EL (cell line): ENCODE results near the gene SYCE3.
A peak's percentile ranks its signal among the peaks of the same experiment; 100 is the strongest.

Experiments
- DNase-seq: peaks from one replicate; pipeline ENCODE4 v3.0.0-alpha.2; 2016

The SYCE3 gene

DNA sequence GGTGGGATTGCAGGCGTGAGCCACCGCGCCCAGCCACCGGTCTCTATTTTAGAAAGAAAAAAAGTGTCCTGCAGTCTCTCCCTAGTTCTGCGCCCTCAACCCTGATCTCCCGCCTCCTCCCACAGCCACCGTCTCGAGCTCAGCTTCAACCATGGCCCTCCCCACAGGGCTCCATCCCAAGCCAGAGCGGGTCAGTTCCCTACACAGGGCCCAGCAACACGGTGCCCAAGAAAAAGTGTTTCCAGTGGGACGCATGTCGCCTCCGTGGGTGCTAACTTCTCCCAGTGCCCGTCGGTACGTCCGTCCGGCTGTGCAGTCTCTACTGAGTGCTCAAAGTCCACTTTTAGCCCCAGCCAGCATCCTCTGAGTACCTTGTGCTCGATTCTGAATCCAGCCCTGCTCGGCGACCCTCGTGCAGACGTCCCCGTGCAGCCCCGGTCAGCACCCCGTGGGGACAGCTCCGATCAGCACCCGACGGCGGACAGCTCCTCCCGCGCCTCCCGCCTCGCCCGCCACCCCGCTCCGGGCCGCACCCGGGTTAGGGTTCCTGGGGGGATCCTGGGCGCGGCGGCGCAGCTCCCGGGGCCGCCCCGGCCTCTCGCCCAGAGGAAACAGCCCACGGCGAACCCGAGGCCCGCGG is 37.2 kb upstream of the SYCE3 start:
- no peak for DNase-seq

- DNase-seq, result no peak
Observed at GRCh38 chr22:50597097-50597496, 34.4 kb upstream of the SYCE3 start.

GRCh38 chr22:50595189-50595588 is 32.5 kb upstream of the SYCE3 start:
- no peak for DNase-seq

GRCh38 chr22:50587407-50587806 is 24.7 kb upstream of the SYCE3 start:
- DNase-seq, result no peak

DNA sequence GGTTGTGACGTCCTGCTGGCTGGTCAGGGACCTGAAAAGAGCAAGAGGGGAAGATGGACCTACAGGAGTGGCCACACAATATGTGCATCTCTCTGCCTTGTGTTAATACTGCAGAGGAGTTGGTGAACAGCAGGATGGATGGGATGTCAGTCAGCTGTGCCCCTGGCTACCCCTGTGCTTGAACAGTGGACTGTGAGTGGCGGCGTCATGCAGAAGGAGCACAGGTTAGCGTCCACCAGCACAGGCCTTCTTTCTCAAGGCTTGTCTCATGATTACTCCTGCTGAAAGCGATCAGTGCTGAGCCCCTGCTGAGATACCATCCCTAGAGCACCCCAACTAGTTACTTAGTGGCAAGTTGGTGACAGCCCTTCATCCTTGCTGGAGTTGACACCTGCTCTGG is 23.7 kb upstream of the SYCE3 start:
- DNase-seq, result no peak

DNA sequence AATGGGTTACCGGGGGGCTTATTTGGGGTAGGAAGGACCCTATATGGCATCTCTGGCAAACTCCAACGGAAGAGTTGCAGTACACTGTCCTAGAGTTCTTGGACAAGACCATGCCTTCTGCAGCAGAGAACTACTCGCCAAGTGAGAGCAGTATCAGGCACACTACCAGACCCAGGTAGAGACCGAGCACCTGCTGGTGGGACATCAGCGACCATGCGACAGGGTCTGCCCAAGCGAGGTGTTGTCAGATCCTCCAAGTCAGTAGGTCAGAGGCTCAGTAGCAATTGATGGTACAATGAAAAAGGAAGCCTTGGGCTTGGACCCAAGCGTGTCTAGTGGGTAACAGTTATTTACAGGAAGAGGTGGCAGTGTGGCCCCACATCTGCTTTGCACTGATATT is 23.1 kb upstream of the SYCE3 start:
- DNase-seq, result no peak

- DNase-seq, result no peak
Observed at GRCh38 chr22:50585238-50585637, 22.5 kb upstream of the SYCE3 start.

GRCh38 chr22:50584106-50585096 is 21.7 kb upstream of the SYCE3 start:
- DNase-seq, result no peak

DNA sequence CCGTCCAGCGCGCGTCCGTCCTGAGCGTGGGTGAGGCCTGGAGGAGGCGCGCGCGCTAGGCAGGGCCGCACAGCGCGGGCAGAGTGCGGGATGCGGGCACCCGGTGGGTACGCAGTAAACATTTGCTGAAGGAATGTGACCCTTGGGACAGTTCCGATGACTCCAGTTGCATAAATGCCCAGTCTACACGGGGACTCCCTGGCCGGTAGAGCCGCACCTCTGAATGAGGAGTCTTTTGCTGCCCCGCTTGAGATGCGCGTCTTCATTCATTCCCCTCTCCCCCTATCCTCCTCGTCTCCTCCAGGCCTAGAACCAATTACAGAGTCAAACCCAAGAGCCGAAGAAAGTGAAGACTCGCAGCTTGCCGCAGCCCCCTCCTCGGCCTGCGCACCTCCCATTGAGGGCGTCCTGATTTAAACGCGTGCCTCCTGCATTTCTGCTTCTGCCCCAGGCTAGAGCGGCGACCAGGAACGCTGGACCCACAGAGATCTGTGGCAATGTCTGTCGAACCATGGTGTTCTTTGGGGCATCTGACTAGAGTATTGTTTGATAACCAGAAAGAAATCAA is 20.7 kb upstream of the SYCE3 start:
- no peak for DNase-seq

- peak; percentile 99 for DNase-seq
Observed at GRCh38 chr22:50582493-50583293, 20.0 kb upstream of the SYCE3 start, which contains the start of gene CHKB. Gene CHKB, minus strand, starts transcription at chr22:50582849. Its CDS starts 68 bp downstream, at chr22:50582781.

- DNase-seq, result peak; percentile 26
Observed at GRCh38 chr22:50581950-50582492, 19.3 kb upstream of the SYCE3 start.

DNA sequence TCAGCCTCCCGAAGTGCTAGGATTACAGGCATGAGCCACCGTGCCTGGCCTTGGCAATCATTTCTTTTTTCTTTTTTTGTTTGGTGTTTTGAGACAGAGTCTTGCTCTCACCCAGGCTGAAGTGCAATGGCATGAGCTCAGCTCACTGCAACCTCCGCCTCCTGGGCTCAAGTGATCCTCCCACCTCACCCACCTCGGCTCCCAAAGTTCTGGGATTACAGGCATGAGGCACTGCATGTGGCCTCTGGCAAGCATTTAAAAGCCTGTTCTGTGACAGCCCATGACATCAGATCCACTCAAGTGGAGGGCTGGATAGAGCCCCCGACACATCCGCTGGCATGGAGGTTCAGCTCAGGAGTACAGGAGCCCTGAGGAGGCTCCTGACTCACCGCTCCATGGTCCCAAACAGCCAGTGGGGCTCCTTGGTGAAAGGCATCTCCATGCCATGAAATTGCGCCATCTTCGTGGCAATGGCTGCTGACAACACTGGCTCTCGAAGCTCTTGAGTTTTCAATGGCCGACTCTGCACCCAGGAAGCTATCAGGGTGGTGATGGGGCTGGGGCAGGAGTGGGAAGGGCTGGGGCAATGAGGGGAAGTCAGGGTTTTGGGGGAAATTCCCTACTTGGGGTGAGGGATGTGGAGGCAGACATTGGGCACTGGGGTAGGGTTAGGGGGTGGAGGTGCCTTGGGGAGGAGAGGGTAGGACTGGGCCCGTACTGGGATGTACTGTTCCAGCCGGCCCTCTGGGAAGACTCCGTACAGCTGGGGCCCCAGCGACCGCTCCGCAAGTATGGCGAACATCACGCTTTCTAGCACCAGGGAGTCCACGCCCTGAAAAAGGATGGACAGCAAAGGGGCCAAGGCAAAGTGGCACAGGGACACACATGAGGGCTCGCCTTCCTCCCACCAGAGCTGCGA is 18.6 kb upstream of the SYCE3 start:
- DNase-seq, result no peak

GRCh38 chr22:50579752-50580151 is 17.0 kb upstream of the SYCE3 start:
- DNase-seq, result no peak

- DNase-seq, result no peak
Observed at GRCh38 chr22:50578776-50579310, 16.1 kb upstream of the SYCE3 start.

DNA sequence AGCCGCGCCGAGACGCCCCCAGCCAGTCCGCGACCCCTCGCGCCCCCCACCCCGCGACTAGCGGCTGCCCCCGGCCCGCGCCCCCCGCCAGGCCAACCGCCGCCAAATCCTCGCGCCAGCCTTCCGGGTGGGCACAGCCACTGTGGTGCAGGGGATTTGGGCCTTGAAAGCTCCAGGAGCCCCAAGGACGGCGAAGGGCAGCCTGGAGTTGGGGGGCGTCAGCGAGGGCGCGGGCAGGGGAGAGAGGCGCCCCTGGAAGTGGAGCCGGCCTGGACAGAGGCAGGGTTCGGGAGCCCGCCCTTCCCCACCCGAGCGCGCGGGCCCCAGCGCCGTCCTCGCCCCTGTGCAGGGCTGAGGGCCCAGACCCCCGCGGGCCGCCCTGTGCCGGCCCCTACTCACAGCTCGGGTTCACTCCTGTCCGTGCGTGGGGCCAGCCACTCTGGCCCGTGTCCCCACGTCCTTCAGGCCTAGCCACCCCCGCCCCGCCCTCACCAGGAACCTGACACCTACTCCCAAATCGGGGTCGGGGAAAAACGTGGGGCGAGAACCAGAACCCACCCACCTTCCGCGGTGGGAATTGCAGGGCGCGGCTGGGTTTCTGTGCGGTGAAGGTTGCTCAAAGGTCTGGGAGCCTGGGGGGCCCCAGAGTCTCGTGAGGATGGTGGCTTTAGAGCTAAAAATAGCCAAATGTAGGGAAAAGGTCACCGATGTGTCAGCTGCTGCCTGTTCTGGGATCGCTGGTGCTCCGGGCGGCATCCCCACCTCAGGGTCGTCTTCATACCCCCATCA is 15.5 kb upstream of the SYCE3 start, which contains the start of gene CPT1B:
TSS of gene CPT1B (minus strand) at position 441 of the 789 bp plus-strand sequence. CDS start 512 bp downstream, outside the sequence.
- DNase-seq, result no peak

DNA sequence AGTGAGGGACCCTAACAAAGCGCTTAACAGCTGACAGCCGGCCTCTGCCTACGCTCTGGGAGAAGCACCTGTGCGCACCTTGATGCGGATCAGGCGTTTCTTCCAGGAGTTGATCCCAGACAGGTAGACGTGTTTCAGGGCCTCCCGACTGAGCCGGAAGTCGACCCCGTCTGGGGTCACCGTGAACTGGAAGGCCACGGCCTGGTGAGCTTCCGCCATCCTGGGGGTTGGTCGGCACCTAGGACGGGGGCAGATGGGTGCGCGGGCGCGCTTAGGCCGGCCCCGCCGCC is 14.9 kb upstream of the SYCE3 start:
- no peak for DNase-seq

DNA sequence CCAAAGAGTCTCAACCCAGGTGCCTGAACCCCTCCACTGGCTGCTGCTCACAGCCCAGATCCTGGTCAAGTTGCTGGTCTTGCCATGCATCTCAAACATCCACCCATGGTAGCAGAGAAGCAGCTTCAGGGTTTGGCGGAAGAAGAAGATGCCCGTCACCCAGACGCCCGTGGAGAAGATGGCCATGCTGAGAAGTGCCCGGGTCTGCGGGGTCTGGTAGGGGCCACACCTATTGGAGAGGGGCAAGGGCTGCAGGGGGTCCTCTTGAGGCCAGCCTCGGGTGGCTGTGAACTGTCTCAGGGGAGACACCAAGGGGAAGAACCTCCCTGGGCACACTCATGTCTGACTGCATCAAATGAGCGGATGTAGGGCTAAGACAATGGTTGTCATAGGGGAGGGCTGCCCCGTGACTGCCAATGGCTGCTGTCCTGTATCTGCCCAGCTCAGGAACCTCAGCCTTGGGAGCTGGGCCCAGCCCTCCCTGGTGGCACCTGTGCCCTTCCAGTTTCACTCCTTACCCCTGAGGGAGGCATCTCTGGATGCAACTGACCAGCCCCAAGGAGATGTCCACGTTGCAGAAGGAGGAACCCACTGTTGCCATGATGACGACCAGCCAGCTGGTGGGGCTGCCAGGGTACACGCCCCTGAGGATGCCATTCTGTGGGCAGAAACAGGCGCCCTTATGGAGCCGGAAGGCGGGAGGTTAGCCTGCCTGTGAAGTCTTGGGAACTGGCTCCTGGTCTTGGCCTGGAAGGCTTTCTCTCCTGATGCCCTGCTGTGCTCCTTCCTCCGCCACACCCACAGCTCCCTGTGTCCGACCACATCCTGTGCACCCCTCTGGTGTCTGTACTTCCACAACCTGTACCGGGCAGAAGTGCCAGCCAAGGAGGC is 14.3 kb upstream of the SYCE3 start:
- no peak for DNase-seq

- peak; percentile 60 for DNase-seq
Observed at GRCh38 chr22:50576070-50576469, 13.4 kb upstream of the SYCE3 start.

GRCh38 chr22:50575426-50575941 is 12.8 kb upstream of the SYCE3 start:
- no peak for DNase-seq
